K562 (cell line): ENCODE measurements around the gene TBL2. TPM values are rescaled to one million over a fixed set of nuclear protein-coding genes. Genes with fewer than 3 reads are reported as not detected.
A peak's percentile ranks its signal among the peaks of the same experiment; 100 is the strongest.

Experiments used
- ARID1B ChIP-seq: fragments of 450-650 bp; IDR thresholded peaks from 2 replicates; pipeline ENCODE4 v1.6.1; 2016; ENCODE audit warnings: antibody characterized with exemption, mild to moderate bottlenecking, inconsistent platforms
- COPS2 ChIP-seq: fragments of 450-650 bp; conservative IDR thresholded peaks from 2 replicates; pipeline ENCODE4 v1.6.1; 2016; ENCODE audit warnings: mild to moderate bottlenecking, moderate library complexity
- DDX20 ChIP-seq: fragments of 450-650 bp; IDR thresholded peaks from 2 replicates; pipeline ENCODE4 v1.6.1; 2016; ENCODE audit warnings: missing genetic modification characterization, low read depth, mild to moderate bottlenecking, missing compliant biosample characterization, moderate library complexity
- ESRRA ChIP-seq: fragments of 450-650 bp; IDR thresholded peaks from 2 replicates; pipeline ENCODE4 v1.6.1; 2014; ENCODE audit warnings: low read depth, mild to moderate bottlenecking, moderate library complexity, borderline replicate concordance
- IFI16 ChIP-seq: fragments of 250-450 bp; sonication (Bioruptor Pico); IDR thresholded peaks from 2 replicates; pipeline ENCODE4 v2.1.2; 2022; ENCODE audit warnings: mild to moderate bottlenecking, inconsistent platforms
- KAT2B ChIP-seq: IDR thresholded peaks from one replicate; pipeline ENCODE4 v1.6.1; 2012; ENCODE audit warnings: low read depth, mild to moderate bottlenecking, control low read depth, inconsistent platforms, low read length, moderate library complexity
- KHSRP ChIP-seq: fragments of 450-650 bp; IDR thresholded peaks from 2 replicates; pipeline ENCODE4 v1.6.1; 2017
- MTA2 ChIP-seq: fragments of 450-650 bp; IDR thresholded peaks from 2 replicates; pipeline ENCODE4 v1.6.1; 2016; ENCODE audit warnings: low read depth
- NFIC ChIP-seq: fragments of 450-650 bp; IDR thresholded peaks from 2 replicates; pipeline ENCODE4 v1.6.1; 2017; ENCODE audit warnings: mild to moderate bottlenecking, inconsistent platforms
- NR2C2 ChIP-seq, 2 experiments: fragments of 200-800 bp in 1 of 2; sonication (Bioruptor generic) in 1 of 2; sonication (generic) in 1 of 2; formaldehyde crosslinking in 1 of 2; IDR thresholded peaks; 2 replicates each; pipeline versions ENCODE4 v1.6.1 to v1.8.0; 2016 to 2022; ENCODE audit warnings: mild to moderate bottlenecking in 1 of 2, missing compliant biosample characterization in 1 of 2, missing genetic modification characterization in 1 of 2, missing genetic modification reagents in 1 of 2
- PREB ChIP-seq: sonication (generic); formaldehyde crosslinking; IDR thresholded peaks from 2 replicates; pipeline ENCODE4 v1.8.1; 2023; ENCODE audit warnings: mild to moderate bottlenecking, missing genetic modification reagents
- SLC30A9 ChIP-seq: fragments of 250-450 bp; sonication (Bioruptor Pico); IDR thresholded peaks from 2 replicates; pipeline ENCODE4 v1.8.0; 2022; ENCODE audit warnings: mild to moderate bottlenecking, moderate library complexity
- SMAD2 ChIP-seq: fragments of 150-350 bp; IDR thresholded peaks from 2 replicates; pipeline ENCODE4 v1.6.1; 2014; ENCODE audit warnings: low read depth, mild to moderate bottlenecking, low read length
- SP2 ChIP-seq: IDR thresholded peaks from 2 replicates; pipeline ENCODE4 v1.6.1; 2011; ENCODE audit warnings: mild to moderate bottlenecking, low read depth, low read length, moderate library complexity; ENCODE audit not compliant: poor library complexity, severe bottlenecking; ENCODE audit errors: extremely low read depth
- ZNF263 ChIP-seq: sonication (generic); formaldehyde crosslinking; IDR thresholded peaks from 2 replicates; pipeline ENCODE4 v1.8.0; 2022; ENCODE audit warnings: mild to moderate bottlenecking, missing genetic modification reagents, borderline replicate concordance
- ZNF274 ChIP-seq: IDR thresholded peaks from 2 replicates; pipeline ENCODE4 v1.6.1; 2011; ENCODE audit warnings: low read depth, mild to moderate bottlenecking, low read length, moderate library complexity, borderline replicate concordance
- ZNF347 ChIP-seq: fragments of 450-650 bp; formaldehyde crosslinking; IDR thresholded peaks from 2 replicates; pipeline ENCODE4 v1.4.0; 2020; ENCODE audit warnings: low read depth, mild to moderate bottlenecking, moderate library complexity
- ZNF696 ChIP-seq: fragments of 250-450 bp; sonication (Bioruptor Pico); conservative IDR thresholded peaks from 2 replicates; pipeline ENCODE4 v1.4.0; 2020; ENCODE audit warnings: mild to moderate bottlenecking, moderate library complexity
- ZNF785 ChIP-seq: fragments of 250-450 bp; sonication (Bioruptor Pico); IDR thresholded peaks from 2 replicates; pipeline ENCODE4 v1.4.0; 2020; ENCODE audit warnings: mild to moderate bottlenecking
- polyA plus RNA-seq, 8 experiments: library from polyadenylated mRNA; depleted of rRNA in 4 of 8; stranded (reverse) in 5 of 8; unstranded in 3 of 8; fragments of >200 nt; fragmentation: Nextera tagmentation in 2 of 8; fragmentation: Illumina TruSeq in 1 of 8; extraction: Ambion mirVana in 2 of 8; extraction: Trizol in 1 of 8; gene quantifications; 2 replicates each; pipeline versions ENCODE4 v1.2.1 to v1.2.3, GENCODE V29; 2011 to 2014; ENCODE audit warnings: inconsistent platforms in 1 of 8, missing spikeins in 1 of 8
- total RNA-seq, 7 experiments: library from RNA; depleted of rRNA in 6 of 7; stranded (reverse); fragments of >200 nt in 6 of 7; fragmentation: Illumina TruSeq in 2 of 7; extraction: Trizol in 2 of 7; gene quantifications; 2 replicates each; pipeline versions ENCODE4 v1.2.1 to v1.2.3, GENCODE V29; 2011 to 2021; ENCODE audit warnings: low replicate concordance in 1 of 7
- TF ChIP-seq, protein P1 (sequence below), 2 experiments: fragments of 450-650 bp; conservative IDR thresholded peaks; 2 replicates each; pipeline ENCODE4 v1.6.1; 2017; ENCODE audit warnings: mild to moderate bottlenecking in 2 of 2, moderate library complexity in 2 of 2

The TBL2 gene
- total and polyA plus RNA-seq, 9 of the 15 experiments (the other 6 are each of a cell fraction or from before 2014, with no cell fraction given), result 2.5 to 123 (median 49.2) TPM

DNA sequence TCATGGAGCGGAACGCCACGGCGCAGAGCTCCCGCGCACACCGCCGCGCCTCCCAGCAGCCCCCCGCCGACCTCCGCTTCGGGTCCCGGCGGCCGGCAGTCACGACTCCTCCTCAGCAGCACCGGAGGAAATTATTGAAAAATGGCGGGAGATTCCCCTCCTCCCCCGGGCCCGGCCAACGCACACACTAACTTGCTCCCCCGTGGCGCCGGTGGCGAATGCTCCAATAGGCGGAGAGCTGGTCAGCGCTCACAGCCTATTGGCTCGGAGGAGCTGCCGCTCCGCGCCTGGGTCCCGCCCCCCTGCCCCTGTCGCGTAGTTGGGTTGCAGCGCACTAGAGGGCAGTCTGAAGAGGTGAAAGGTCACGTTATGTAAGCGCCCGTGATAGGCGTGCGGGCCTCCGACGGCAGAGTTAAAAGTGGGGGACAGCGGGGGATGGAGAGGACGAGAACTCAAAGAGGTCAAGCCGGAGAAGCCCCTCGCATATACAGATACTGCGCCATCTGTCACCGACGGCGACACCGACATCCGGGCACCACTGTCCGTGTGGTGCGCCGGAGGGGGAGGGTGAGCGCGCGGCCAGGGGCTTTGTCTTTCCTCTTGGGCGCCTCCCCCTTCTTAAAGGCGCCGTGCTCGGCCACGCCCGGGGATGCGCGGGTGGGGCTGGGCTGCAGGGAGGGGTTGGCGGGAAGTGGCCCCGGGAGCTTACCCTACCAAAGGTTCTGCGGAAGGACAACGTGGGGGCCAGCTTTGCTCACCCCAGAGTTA, 56.1 kb downstream of the TBL2 start, which contains the start of gene BAZ1B (continued):
- TF ChIP-seq ZNF263 (CRISPR knock-in tag) (no peak; the same call in 1 of the 2 replicates), SP2 (peak; percentile 95), ARID1B (0 out of 2 replicates have a peak, but pooled peaks have one; percentile 45), SLC30A9 (CRISPR knock-in tag) (no peak), KAT2B (no peak), NFIC (peak; percentile 85), ESRRA (peak; percentile 94), ZNF274 (no peak), MTA2 (peak; percentile 73), ZNF785 (CRISPR knock-in tag) (no peak), SMAD2 (no peak), NR2C2 (CRISPR knock-in tag; IDR thresholded peaks at IDR 0.05) (peak; percentile 99), NR2C2 (tag; IDR thresholded peaks at IDR 0.05) (peak; percentile 100), PREB (CRISPR knock-in tag) (peak; percentile 56; the same call in 1 of the 2 replicates), ZNF347 (no peak), COPS2 (no peak), KHSRP (no peak), IFI16 (CRISPR knock-in tag) (no peak), DDX20 (tag) (no peak), ZNF696 (CRISPR knock-in tag) (no peak)
- TF ChIP-seq, protein P1, sequence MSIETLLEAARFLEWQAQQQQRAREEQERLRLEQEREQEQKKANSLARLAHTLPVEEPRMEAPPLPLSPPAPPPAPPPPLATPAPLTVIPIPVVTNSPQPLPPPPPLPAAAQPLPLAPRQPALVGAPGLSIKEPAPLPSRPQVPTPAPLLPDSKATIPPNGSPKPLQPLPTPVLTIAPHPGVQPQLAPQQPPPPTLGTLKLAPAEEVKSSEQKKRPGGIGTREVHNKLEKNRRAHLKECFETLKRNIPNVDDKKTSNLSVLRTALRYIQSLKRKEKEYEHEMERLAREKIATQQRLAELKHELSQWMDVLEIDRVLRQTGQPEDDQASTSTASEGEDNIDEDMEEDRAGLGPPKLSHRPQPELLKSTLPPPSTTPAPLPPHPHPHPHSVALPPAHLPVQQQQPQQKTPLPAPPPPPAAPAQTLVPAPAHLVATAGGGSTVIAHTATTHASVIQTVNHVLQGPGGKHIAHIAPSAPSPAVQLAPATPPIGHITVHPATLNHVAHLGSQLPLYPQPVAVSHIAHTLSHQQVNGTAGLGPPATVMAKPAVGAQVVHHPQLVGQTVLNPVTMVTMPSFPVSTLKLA (conservative IDR thresholded peaks at IDR 0.05), result peak; percentile 93 to 96
